Measurements from ENCODE around the gene KIT. TPM values are rescaled to one million over a fixed set of nuclear protein-coding genes. Genes with fewer than 3 reads are reported as not detected.

Gene KIT
- total RNA-seq = 1 to 10 TPM; 2.4 to 2.9 TPM
- 1 to 10 TPM; 2.0 to 5.2 TPM for polyA plus RNA-seq

- intact Hi-C loops (cut with micrococcal nuclease) = no loop called here
- Mint-ChIP-seq H3K27ac (peak within 1 kb of the TSS in 3 of 7 donors; percentile 2 to 47 (median 42)), H3K27me3 (peaks cover 27 to 42% of the 10 kb centered on the region in 2 donors), H3K4me3 (peak within 1 kb of the TSS; percentile 67 to 85 (median 76)), H3K4me1 (peaks cover 2 to 22% (median 14%) of the 10 kb centered on the region in 4 donors), H3K9me3 (peaks cover 0 to 1% (median 0%) of the 10 kb centered on the region in 8 donors), H3K36me3 (no peaks in the 10 kb centered on the region)
- no peak within 1 kb of the TSS for H3K4me3 ChIP-seq (ENCODE audit: low read length in 2 of 2)
- ChIA-PET CTCF (ENCODE audit: partially characterized antibody) (no interaction called here), POLR2A (ENCODE audit: partially characterized antibody) (interaction anchor here (1.1 kb wide), 1 partner anchor 30 kb away, joined by 4 read pairs; no protein-coding TSS in a partner anchor)
- H3K27ac ChIP-seq (ENCODE audit: low read depth, low read length) = no peak within 1 kb of the TSS
- no peaks in the 10 kb centered on the region for H3K27me3 ChIP-seq (ENCODE audit: insufficient read depth, low read length)
- H3K9me3 ChIP-seq (ENCODE audit: control insufficient read depth in 1 of 2, low read length in 2 of 2) = no peaks in the 10 kb centered on the region
- DNase-seq = peak in 3 of 5 donors; percentile 11 to 17 (median 13)
- no peaks in the 10 kb centered on the region for H3K4me1 ChIP-seq (ENCODE audit: insufficient read depth, low read length)
- H3K36me3 ChIP-seq (ENCODE audit: insufficient read depth, low read length) = no peaks in the 10 kb centered on the region
Measured at GRCh38 chr4:54657551-54658251, at the start of gene KIT. KIT (plus strand) TSS chr4:54657957; CDS start chr4:54658015, 58 bp downstream.

DNA sequence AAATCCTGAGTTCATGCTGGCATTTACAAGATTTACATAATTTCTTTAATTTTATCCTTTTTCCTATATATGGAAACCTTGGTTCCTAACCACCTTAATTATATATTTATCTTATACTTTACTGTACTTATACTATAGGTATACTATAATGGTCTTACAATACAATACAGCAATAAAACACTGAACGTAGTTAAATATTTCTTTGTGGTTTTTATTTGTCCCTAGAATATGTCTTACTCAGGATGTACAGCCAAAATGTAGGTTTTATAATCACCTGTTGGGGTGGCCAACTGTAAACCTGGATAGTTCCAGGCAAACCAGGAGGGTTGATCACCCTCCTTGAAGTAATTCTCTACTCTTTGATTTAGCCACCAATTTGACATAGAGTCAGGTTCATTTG lies 48.4 kb upstream of the KIT start:
- Histone ChIP-seq H3K9me3 (ENCODE audit: control insufficient read depth in 1 of 2, low read length in 2 of 2) (no peaks in the 10 kb centered on the region), H3K36me3 (ENCODE audit: insufficient read depth, low read length) (no peaks in the 10 kb centered on the region), H3K4me1 (ENCODE audit: insufficient read depth, low read length) (no peaks in the 10 kb centered on the region), H3K27ac (ENCODE audit: low read depth, low read length) (no peak overlapping the region), H3K27me3 (ENCODE audit: insufficient read depth, low read length) (no peaks in the 10 kb centered on the region), H3K4me3 (ENCODE audit: low read length in 2 of 2) (no peak overlapping the region)
- no peaks in the 10 kb centered on the region for H3K4me1 Mint-ChIP-seq
- no peaks in the 10 kb centered on the region for H3K36me3 Mint-ChIP-seq
- CTCF ChIA-PET (ENCODE audit: partially characterized antibody) = no interaction called here
- H3K9me3 Mint-ChIP-seq = peaks cover 0 to 7% (median 0%) of the 10 kb centered on the region in 8 donors
- intact Hi-C loops (cut with micrococcal nuclease) = no loop called here
- H3K4me3 Mint-ChIP-seq = no peak overlapping the region
- no peak for DNase-seq
- H3K27ac Mint-ChIP-seq = no peak overlapping the region
- POLR2A ChIA-PET (ENCODE audit: partially characterized antibody) = no interaction called here
- H3K27me3 Mint-ChIP-seq = peaks cover 1 to 4% of the 10 kb centered on the region in 2 donors

GRCh38 chr4:54614149-54614548 lies 43.6 kb upstream of the KIT start:
- CTCF ChIA-PET (ENCODE audit: partially characterized antibody) = no interaction called here
- H3K4me3 ChIP-seq (ENCODE audit: low read length in 2 of 2) = no peak overlapping the region
- no peaks in the 10 kb centered on the region for H3K9me3 ChIP-seq (ENCODE audit: control insufficient read depth in 1 of 2, low read length in 2 of 2)
- H3K27me3 ChIP-seq (ENCODE audit: insufficient read depth, low read length) = no peaks in the 10 kb centered on the region
- H3K36me3 Mint-ChIP-seq = no peaks in the 10 kb centered on the region
- H3K27ac ChIP-seq (ENCODE audit: low read depth, low read length) = no peak overlapping the region
- H3K4me1 Mint-ChIP-seq = no peaks in the 10 kb centered on the region
- DNase-seq = no peak
- no peaks in the 10 kb centered on the region for H3K4me1 ChIP-seq (ENCODE audit: insufficient read depth, low read length)
- peaks cover 0 to 4% (median 0%) of the 10 kb centered on the region in 8 donors for H3K9me3 Mint-ChIP-seq
- intact Hi-C loops (cut with micrococcal nuclease) = no loop called here
- H3K27ac Mint-ChIP-seq = no peak overlapping the region
- H3K27me3 Mint-ChIP-seq = peaks cover 1 to 5% of the 10 kb centered on the region in 2 donors
- no peak overlapping the region for H3K4me3 Mint-ChIP-seq
- POLR2A ChIA-PET (ENCODE audit: partially characterized antibody) = no interaction called here
- no peaks in the 10 kb centered on the region for H3K36me3 ChIP-seq (ENCODE audit: insufficient read depth, low read length)

DNA sequence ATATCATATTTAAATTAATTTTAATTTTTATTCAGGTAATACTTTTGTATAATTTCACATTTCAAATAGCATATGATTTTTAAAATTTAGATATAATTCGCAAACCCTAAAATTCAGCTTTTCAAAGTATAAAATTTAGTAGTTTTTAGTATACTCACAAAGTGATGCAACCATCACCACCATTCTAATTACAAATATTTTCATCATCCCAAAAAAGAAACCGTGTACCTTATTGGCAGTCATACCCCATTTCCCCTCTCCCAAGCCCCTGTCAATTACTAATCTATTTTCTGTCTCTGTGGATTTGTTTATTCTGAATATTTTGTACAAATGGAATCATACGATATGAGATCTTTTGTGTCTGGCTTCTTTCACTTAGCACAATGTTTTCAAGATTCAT lies 37.0 kb upstream of the KIT start:
- no peaks in the 10 kb centered on the region for H3K36me3 ChIP-seq (ENCODE audit: insufficient read depth, low read length)
- no peaks in the 10 kb centered on the region for H3K4me1 Mint-ChIP-seq

GRCh38 chr4:54625391-54625790 lies 32.4 kb upstream of the KIT start:
- intact Hi-C loops (cut with micrococcal nuclease) = no loop called here
- H3K27me3 ChIP-seq (ENCODE audit: insufficient read depth, low read length) = no peaks in the 10 kb centered on the region
- CTCF ChIA-PET (ENCODE audit: partially characterized antibody) = no interaction called here
- no peaks in the 10 kb centered on the region for H3K36me3 ChIP-seq (ENCODE audit: insufficient read depth, low read length)
- H3K4me3 ChIP-seq (ENCODE audit: low read length in 2 of 2) = no peak overlapping the region
- POLR2A ChIA-PET (ENCODE audit: partially characterized antibody) = no interaction called here
- H3K4me1 ChIP-seq (ENCODE audit: insufficient read depth, low read length) = no peaks in the 10 kb centered on the region
- no peaks in the 10 kb centered on the region for H3K9me3 ChIP-seq (ENCODE audit: control insufficient read depth in 1 of 2, low read length in 2 of 2)
- H3K36me3 Mint-ChIP-seq = no peaks in the 10 kb centered on the region
- no peak overlapping the region for H3K27ac ChIP-seq (ENCODE audit: low read depth, low read length)
- H3K9me3 Mint-ChIP-seq = peaks cover 0 to 2% (median 0%) of the 10 kb centered on the region in 8 donors
- no peak for DNase-seq
- no peak overlapping the region for H3K27ac Mint-ChIP-seq
- H3K4me3 Mint-ChIP-seq = no peak overlapping the region
- H3K4me1 Mint-ChIP-seq = no peaks in the 10 kb centered on the region
- H3K27me3 Mint-ChIP-seq = peaks cover 5 to 10% of the 10 kb centered on the region in 2 donors

More for the DNA sequence above, 37.0 kb upstream of the KIT start:
- Mint-ChIP-seq H3K27ac (no peak overlapping the region), H3K9me3 (peaks cover 0 to 2% (median 0%) of the 10 kb centered on the region in 8 donors), H3K4me3 (no peak overlapping the region), H3K36me3 (no peaks in the 10 kb centered on the region), H3K27me3 (peaks cover 3 to 5% of the 10 kb centered on the region in 2 donors)
- POLR2A ChIA-PET (ENCODE audit: partially characterized antibody) = no interaction called here
- H3K27me3 ChIP-seq (ENCODE audit: insufficient read depth, low read length) = no peaks in the 10 kb centered on the region
- no peaks in the 10 kb centered on the region for H3K9me3 ChIP-seq (ENCODE audit: control insufficient read depth in 1 of 2, low read length in 2 of 2)
- H3K27ac ChIP-seq (ENCODE audit: low read depth, low read length) = no peak overlapping the region
- no peaks in the 10 kb centered on the region for H3K4me1 ChIP-seq (ENCODE audit: insufficient read depth, low read length)
- CTCF ChIA-PET (ENCODE audit: partially characterized antibody) = no interaction called here
- H3K4me3 ChIP-seq (ENCODE audit: low read length in 2 of 2) = no peak overlapping the region
- DNase-seq = no peak
- intact Hi-C loops (cut with micrococcal nuclease) = no loop called here

GRCh38 chr4:54626113-54626512 lies 31.6 kb upstream of the KIT start:
- Mint-ChIP-seq H3K9me3 (peaks cover 0 to 4% (median 0%) of the 10 kb centered on the region in 8 donors), H3K4me3 (no peak overlapping the region), H3K27ac (no peak overlapping the region), H3K27me3 (peaks cover 3 to 11% of the 10 kb centered on the region in 2 donors), H3K4me1 (no peaks in the 10 kb centered on the region), H3K36me3 (no peaks in the 10 kb centered on the region)
- H3K27ac ChIP-seq (ENCODE audit: low read depth, low read length) = no peak overlapping the region
- no peaks in the 10 kb centered on the region for H3K9me3 ChIP-seq (ENCODE audit: control insufficient read depth in 1 of 2, low read length in 2 of 2)
- H3K27me3 ChIP-seq (ENCODE audit: insufficient read depth, low read length) = no peaks in the 10 kb centered on the region
- DNase-seq = no peak
- intact Hi-C loops (cut with micrococcal nuclease) = no loop called here
- no peaks in the 10 kb centered on the region for H3K36me3 ChIP-seq (ENCODE audit: insufficient read depth, low read length)
- no peak overlapping the region for H3K4me3 ChIP-seq (ENCODE audit: low read length in 2 of 2)
- no peaks in the 10 kb centered on the region for H3K4me1 ChIP-seq (ENCODE audit: insufficient read depth, low read length)
- ChIA-PET CTCF (ENCODE audit: partially characterized antibody) (no interaction called here), POLR2A (ENCODE audit: partially characterized antibody) (no interaction called here)

GRCh38 chr4:54632537-54632936 lies 25.2 kb upstream of the KIT start:
- Mint-ChIP-seq H3K9me3 (peaks cover 0 to 4% (median under 1%) of the 10 kb centered on the region in 8 donors), H3K27ac (no peak overlapping the region)
- CTCF ChIA-PET (ENCODE audit: partially characterized antibody) = no interaction called here

More at GRCh38 chr4:54632537-54632936, 25.2 kb upstream of the KIT start:
- POLR2A ChIA-PET (ENCODE audit: partially characterized antibody) = no interaction called here
- H3K27me3 ChIP-seq (ENCODE audit: insufficient read depth, low read length) = no peaks in the 10 kb centered on the region
- H3K4me3 ChIP-seq (ENCODE audit: low read length in 2 of 2) = no peak overlapping the region
- no peaks in the 10 kb centered on the region for H3K4me1 ChIP-seq (ENCODE audit: insufficient read depth, low read length)
- H3K9me3 ChIP-seq (ENCODE audit: control insufficient read depth in 1 of 2, low read length in 2 of 2) = no peaks in the 10 kb centered on the region
- DNase-seq = no peak
- no peak overlapping the region for H3K27ac ChIP-seq (ENCODE audit: low read depth, low read length)
- peaks cover 4 to 10% of the 10 kb centered on the region in 2 donors for H3K27me3 Mint-ChIP-seq
- peaks cover 2 to 10% (median 6%) of the 10 kb centered on the region in 4 donors for H3K4me1 Mint-ChIP-seq
- H3K36me3 ChIP-seq (ENCODE audit: insufficient read depth, low read length) = no peaks in the 10 kb centered on the region
- no peaks in the 10 kb centered on the region for H3K36me3 Mint-ChIP-seq
- H3K4me3 Mint-ChIP-seq = peak overlapping the region in 1 of 8 donors; percentile 18
- intact Hi-C loops (cut with micrococcal nuclease) = no loop called here
